ENCODE data around the gene RPL34.
A peak's percentile ranks its signal among the peaks of the same experiment; 100 is the strongest.
"Not testable (repeated sequence)": the region's sequence is repeated elsewhere in the genome, so short reads cannot be mapped to it uniquely, and the experiment has no call there.

RPL34 gene

GRCh38 chr4:108620101-108620932 is at the start of gene RPL34:
RPL34 (plus strand) TSS chr4:108620576; CDS start chr4:108621960, 1,384 bp downstream.
- DNase-seq (ENCODE audit: low read depth) = peak; percentile 98

- DNase-seq (ENCODE audit: low read depth) = peak; percentile 85
Observed at GRCh38 chr4:108570993-108571569, 49.3 kb upstream of the RPL34 start.

GRCh38 chr4:108574402-108574801 is 46.0 kb upstream of the RPL34 start:
- DNase-seq (ENCODE audit: low read depth) = no peak

GRCh38 chr4:108581083-108581482 is 39.3 kb upstream of the RPL34 start:
- DNase-seq (ENCODE audit: low read depth) = no peak

- no peak for DNase-seq (ENCODE audit: low read depth)
Observed at GRCh38 chr4:108586778-108587177, 33.6 kb upstream of the RPL34 start.

GRCh38 chr4:108588878-108589277 is 31.5 kb upstream of the RPL34 start:
- DNase-seq (ENCODE audit: low read depth) = no peak

GRCh38 chr4:108589961-108590360 is 30.4 kb upstream of the RPL34 start:
- no peak for DNase-seq (ENCODE audit: low read depth)

GRCh38 chr4:108590776-108591175 is 29.6 kb upstream of the RPL34 start:
- DNase-seq (ENCODE audit: low read depth) = no peak

- DNase-seq (ENCODE audit: low read depth) = no peak
Observed at GRCh38 chr4:108592674-108592986, 27.7 kb upstream of the RPL34 start.

GRCh38 chr4:108594296-108594695 is 26.1 kb upstream of the RPL34 start:
- not testable (repeated sequence) for DNase-seq (ENCODE audit: low read depth)

- peak; percentile 37 for DNase-seq (ENCODE audit: low read depth)
Observed at GRCh38 chr4:108596344-108596743, 24.0 kb upstream of the RPL34 start.

- no peak for DNase-seq (ENCODE audit: low read depth)
Observed at GRCh38 chr4:108601106-108601505, 19.3 kb upstream of the RPL34 start.

- DNase-seq (ENCODE audit: low read depth) = no peak
Observed at GRCh38 chr4:108601532-108601931, 18.8 kb upstream of the RPL34 start.

- DNase-seq (ENCODE audit: low read depth) = no peak
Observed at GRCh38 chr4:108602163-108602562, 18.2 kb upstream of the RPL34 start.

- no peak for DNase-seq (ENCODE audit: low read depth)
Observed at GRCh38 chr4:108607079-108607815, 13.1 kb upstream of the RPL34 start.

- DNase-seq (ENCODE audit: low read depth) = peak; percentile 27
Observed at GRCh38 chr4:108611365-108611764, 9.0 kb upstream of the RPL34 start.

GRCh38 chr4:108612365-108612764 is 8.0 kb upstream of the RPL34 start:
- DNase-seq (ENCODE audit: low read depth) = no peak

GRCh38 chr4:108619372-108620100 is 840 bp upstream of the RPL34 start:
- DNase-seq (ENCODE audit: low read depth) = no peak

GRCh38 chr4:108620933-108621905 is 843 bp downstream of the RPL34 start:
- peak; percentile 40 for DNase-seq (ENCODE audit: low read depth)

GRCh38 chr4:108622022-108622421 is 1.6 kb downstream of the RPL34 start:
- no peak for DNase-seq (ENCODE audit: low read depth)

GRCh38 chr4:108622828-108623227 is 2.5 kb downstream of the RPL34 start:
- no peak for DNase-seq (ENCODE audit: low read depth)
